OCI-LY1 (cell line): ENCODE results near the gene FXYD3.

Source experiments
- EZH2 ChIP-seq: fragments of 200-600 bp; sonication (generic), shearing (Covaris generic); IDR thresholded peaks from 2 replicates; pipeline ENCODE4 v1.8.0; 2017; ENCODE audit warnings: borderline replicate concordance, mixed run types, mild to moderate bottlenecking, antibody characterized with exemption, low read length, moderate library complexity, mixed read lengths
- TF ChIP-seq, protein P1 (sequence below): fragments of 200-600 bp; sonication (generic), shearing (Covaris generic); IDR thresholded peaks from 2 replicates; pipeline ENCODE4 v1.5.1; 2017; ENCODE audit warnings: mild to moderate bottlenecking, antibody characterized with exemption, low read length, moderate library complexity, mixed read lengths

DNA sequence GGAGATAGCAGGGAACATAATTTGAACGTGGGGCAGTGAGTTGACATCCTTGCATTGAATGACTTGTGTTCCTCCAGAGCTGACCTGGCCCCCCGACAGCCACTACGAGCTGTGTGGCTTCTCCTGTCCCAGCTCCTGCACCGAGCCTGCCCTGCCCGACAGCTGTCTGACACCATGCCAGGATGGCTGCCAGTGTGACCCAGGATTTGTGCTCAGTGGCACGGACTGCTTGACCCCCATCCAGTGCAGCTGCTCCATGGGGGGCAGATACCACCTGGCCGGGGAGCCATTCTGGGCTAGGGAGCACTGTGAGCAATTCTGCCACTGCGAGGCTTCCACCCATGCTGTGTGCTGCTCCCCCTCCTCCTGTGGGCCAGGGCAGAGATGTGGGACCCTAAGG is 29.2 kb upstream of the FXYD3 start:
- TF ChIP-seq, protein P1, sequence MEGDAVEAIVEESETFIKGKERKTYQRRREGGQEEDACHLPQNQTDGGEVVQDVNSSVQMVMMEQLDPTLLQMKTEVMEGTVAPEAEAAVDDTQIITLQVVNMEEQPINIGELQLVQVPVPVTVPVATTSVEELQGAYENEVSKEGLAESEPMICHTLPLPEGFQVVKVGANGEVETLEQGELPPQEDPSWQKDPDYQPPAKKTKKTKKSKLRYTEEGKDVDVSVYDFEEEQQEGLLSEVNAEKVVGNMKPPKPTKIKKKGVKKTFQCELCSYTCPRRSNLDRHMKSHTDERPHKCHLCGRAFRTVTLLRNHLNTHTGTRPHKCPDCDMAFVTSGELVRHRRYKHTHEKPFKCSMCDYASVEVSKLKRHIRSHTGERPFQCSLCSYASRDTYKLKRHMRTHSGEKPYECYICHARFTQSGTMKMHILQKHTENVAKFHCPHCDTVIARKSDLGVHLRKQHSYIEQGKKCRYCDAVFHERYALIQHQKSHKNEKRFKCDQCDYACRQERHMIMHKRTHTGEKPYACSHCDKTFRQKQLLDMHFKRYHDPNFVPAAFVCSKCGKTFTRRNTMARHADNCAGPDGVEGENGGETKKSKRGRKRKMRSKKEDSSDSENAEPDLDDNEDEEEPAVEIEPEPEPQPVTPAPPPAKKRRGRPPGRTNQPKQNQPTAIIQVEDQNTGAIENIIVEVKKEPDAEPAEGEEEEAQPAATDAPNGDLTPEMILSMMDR, result no peak
- TF ChIP-seq EZH2, result no peak
